Measurements from ENCODE around the gene USP49. TPM values are rescaled to one million over a fixed set of nuclear protein-coding genes. Genes with fewer than 3 reads are reported as not detected.

USP49 gene
- total and polyA plus RNA-seq, 2 of the 13 experiments (the other 11 are each of a cell fraction or from before 2014, with no cell fraction given): 2.9 to 4.3 TPM

DNA sequence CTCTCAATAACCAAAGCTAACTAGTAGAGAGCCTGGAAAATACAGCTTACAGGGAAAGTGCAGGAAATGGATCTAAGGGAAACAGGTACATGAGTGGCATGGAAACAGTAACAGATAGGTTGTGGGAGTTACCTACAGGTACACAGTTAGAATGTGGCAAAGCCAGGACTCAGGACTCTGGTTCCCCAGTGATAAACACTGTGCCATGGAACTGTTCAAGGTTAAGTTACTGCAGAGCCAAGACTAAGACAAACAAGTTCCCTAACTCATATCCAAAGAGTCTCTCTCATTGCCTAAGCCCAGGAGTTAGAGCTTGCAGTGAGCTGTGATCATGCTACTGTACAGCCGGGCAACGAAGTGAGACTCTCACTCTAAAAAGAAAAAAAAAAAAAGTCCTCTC is 19.2 kb upstream of the USP49 start (continued):
- TF ChIP-seq, protein P1, sequence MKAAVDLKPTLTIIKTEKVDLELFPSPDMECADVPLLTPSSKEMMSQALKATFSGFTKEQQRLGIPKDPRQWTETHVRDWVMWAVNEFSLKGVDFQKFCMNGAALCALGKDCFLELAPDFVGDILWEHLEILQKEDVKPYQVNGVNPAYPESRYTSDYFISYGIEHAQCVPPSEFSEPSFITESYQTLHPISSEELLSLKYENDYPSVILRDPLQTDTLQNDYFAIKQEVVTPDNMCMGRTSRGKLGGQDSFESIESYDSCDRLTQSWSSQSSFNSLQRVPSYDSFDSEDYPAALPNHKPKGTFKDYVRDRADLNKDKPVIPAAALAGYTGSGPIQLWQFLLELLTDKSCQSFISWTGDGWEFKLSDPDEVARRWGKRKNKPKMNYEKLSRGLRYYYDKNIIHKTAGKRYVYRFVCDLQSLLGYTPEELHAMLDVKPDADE (CRISPR knock-in tag; IDR thresholded peaks at IDR 0.05): no peak
- TF ChIP-seq GRHL1 (CRISPR knock-in tag; conservative IDR thresholded peaks at IDR 0.05): no peak

GRCh38 chr6:41909727-41910126 is 14.6 kb upstream of the USP49 start:
- ChIA-PET POLR2A (no interaction called here), CTCF (ENCODE audit: low intra/inter-chr PET ratio, low total read pairs) (no interaction called here)
- BruUV-seq (replicated peaks): no TSS peak
- Histone ChIP-seq H3K36me3 (replicated peaks in 1 of 2; ENCODE audit: control insufficient read depth in 1 of 2, insufficient read depth in 2 of 2, low read length in 2 of 2) (peaks cover 42 to 85% of the 10 kb centered on the region in 2 experiments), H3K9me3 (ENCODE audit: low read length) (no peaks in the 10 kb centered on the region), H3K4me1 (ENCODE audit: insufficient read depth, low read length) (no peaks in the 10 kb centered on the region), H3K4me3 (replicated peaks in 1 of 3; ENCODE audit: insufficient read depth in 1 of 3, low read depth in 2 of 3, low read length in 3 of 3) (no peak overlapping the region), H3K27ac (ENCODE audit: extremely low read length, insufficient read depth, low read length) (no peak overlapping the region), H3K27me3 (ENCODE audit: control insufficient read depth in 1 of 2, insufficient read depth in 2 of 2, low read length in 2 of 2) (no peaks in the 10 kb centered on the region), H3K4me2 (ENCODE audit: low read depth, low read length) (no peak overlapping the region), H3K9ac (ENCODE audit: insufficient read depth, low read depth, low read length) (no peak overlapping the region), H4K20me1 (ENCODE audit: insufficient read depth, low read length) (no peaks in the 10 kb centered on the region; the same call in 1 of the 2 replicates), H3K79me2 (ENCODE audit: insufficient read depth, low read length) (peaks cover 8% of the 10 kb centered on the region), H2AFZ (ENCODE audit: low read length) (no peak overlapping the region)
- WGBS (ENCODE audit: low lambda C conversion rate): 100% methylated on average over 1 of the region's 1 CpG
- DNase-seq (ENCODE audit: low spot score) (no peak), FAIRE-seq (no peak), ATAC-seq (no peak)
- in situ Hi-C loops (cut with HindIII; ENCODE audit: extremely low pct_ligation_motif_present, low pct_unique_long_range_greater_than_20kb) (no loop called here), intact Hi-C loops (cut with micrococcal nuclease; ENCODE audit: unreplicated experiment) (loop anchor here (5.0 kb wide), 1 partner anchor 963 kb away; no protein-coding TSS in a partner anchor)
- no peak for TF ChIP-seq ZNF205 (CRISPR knock-in tag; IDR thresholded peaks at IDR 0.05)
